NCI-H748 (cell line): ENCODE measurements around the gene RALGAPB.
"Not testable (repeated sequence)": the region's sequence is repeated elsewhere in the genome, so short reads cannot be mapped to it uniquely, and the experiment has no call there.

ENCODE experiments used
- DNase-seq: peaks from one replicate; lab custom pipeline; 2025; ENCODE audit not compliant: unreplicated experiment; lab: John Stamatoyannopoulos, UW

The RALGAPB gene

DNA sequence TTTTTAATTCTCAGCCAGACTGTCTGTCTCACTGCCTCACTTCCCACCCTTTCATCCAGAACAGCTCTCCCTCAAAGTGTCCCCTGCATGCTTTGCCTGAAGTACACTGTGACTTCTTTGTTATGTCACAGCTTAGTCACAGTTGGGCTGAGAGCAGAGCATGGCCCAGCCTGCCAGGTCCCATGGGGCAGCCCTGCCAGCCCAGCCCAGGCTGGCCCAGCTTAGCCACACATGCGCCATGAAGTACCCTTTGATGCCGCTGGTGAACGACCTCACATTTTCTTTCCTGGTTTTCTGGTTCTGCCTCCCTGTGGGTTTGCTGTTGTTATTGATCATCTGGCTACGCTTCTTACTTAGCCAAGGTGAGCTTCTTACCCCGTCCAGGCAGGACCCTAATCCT is 108.4 kb downstream of the RALGAPB start, which contains the start of gene ADIG:
TSS of gene ADIG (plus strand) at position 185 of the 400 bp plus-strand sequence. CDS start at position 239, 54 bp downstream.
- no peak for DNase-seq

DNA sequence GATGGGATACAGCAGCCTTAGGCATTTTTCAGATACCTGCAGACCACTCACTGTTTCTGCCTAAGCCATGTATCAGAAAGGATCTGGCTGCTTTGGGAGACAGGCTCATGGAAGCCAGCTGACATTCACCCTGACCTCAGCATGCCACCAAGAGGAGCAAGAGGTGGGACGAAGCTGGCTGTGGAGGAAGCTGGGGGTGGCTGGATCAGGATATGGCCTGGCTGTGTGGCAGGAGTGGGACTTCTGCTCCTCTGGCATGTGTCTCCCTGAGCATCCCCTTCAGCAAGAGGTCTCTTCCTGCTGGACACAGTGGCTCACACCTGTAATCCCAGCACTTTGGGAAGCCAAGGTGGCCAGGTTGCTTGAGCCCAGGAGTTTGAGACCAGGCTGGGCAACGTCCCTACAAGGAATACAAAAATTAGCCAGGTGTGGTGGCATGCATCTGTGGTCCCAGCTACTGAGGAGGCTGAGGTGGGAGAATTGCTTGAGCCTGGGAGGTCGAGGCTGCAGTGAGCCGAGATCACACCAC is 109.3 kb downstream of the RALGAPB start:
- no peak for DNase-seq

DNA sequence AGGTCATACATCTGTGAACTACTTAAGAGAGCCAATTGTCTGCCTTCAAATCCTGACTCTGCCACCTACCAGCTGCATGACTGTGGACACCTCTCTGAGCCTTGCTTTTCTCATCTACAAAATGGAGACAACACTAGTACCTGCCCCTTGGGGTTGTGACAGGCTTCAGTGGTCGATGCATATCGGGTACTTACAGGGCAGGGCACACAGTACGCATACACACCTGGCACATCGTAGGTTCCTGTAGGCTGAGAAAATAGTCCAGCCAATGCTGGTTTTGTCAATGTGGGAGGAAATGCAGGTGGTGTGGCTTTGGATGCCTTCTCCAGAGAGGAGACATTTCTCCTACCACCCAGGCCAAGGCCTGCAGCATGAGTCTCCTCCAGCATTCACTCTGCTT is 110.7 kb downstream of the RALGAPB start:
- no peak for DNase-seq

DNA sequence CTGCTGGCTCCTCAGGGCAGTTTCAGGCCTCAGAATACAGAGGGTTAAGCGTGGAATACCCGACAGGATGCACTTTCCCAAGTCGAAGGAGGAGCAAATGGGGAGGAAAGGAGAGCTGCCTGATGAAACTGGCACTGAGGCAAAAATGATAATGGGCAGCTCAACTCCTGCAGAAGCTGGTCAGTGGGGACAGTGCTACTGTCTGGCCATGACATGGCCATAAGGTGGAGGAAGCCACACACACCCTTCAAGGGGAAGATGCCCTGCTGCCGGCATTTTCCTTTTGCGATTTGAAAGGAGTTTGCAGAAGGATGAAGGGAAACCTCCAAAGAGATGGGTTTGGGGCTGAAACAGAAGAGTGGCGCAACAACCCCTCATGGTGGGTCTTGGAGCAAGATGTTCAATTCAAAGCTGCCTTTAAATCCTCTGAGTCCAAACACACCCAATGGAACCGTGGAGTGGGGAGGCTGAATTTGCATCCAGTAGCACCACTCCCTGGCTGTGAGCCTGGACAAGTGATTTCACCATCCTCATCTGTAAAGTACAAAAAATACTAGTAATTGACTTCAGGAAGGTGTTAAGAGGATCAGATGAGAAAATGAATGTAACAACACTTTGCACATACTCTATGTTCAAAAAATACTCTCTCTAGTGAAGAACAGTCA is 111.6 kb downstream of the RALGAPB start:
- no peak for DNase-seq

DNA sequence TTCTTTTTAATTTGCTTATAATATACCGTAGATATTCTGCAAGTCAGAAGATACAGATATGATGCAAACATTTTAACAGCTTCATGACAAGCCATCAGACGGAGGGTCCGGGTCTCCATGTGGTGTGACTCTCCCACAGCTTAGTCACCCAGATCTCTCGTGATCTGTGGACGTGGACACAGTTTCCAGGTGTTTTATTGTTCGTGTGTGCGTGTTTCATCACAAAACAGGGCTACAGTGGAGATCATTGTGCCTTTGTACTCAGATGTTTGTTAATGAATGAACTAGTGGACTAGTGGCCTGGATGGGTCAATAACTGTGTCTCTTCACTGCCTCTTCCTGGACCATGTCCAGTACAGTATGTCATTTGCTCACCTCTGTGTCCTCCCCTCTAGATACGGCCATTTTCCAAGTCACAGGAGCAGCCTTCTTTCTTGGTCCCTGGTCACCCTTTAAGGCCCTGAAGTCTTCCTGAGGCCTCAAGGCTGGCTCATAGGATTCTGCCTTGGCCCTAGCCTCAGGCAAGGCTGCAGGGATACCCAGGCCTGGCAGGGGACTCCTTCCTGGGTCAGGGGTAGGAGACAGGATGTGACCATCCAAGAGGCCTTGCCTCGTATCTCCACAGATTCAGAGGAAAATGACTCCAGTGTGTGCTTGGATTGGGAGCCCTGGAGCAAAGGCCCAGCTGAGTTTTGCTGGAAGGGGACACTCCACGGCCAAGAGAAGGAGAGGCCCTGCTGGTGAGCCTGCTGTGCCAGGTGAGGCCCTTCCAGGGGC is 112.9 kb downstream of the RALGAPB start:
- no peak for DNase-seq

DNA sequence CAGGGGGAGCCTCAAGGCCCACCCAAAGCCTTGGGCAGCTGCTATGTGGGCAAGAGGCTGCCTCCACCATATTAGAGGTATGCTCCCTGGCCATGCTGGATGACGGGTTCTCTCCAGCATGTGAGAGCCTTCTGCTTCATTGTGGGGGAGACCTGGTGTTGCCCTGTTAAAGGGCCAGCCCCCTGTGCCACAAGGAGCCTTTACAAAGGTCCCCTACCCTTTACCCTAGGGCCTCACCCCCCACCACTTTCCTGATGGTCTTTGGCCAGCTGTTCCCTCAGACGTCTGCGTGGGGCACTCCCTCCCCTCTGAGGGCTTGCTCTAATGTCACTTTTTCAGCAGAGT is 113.5 kb downstream of the RALGAPB start:
- no peak for DNase-seq

DNA sequence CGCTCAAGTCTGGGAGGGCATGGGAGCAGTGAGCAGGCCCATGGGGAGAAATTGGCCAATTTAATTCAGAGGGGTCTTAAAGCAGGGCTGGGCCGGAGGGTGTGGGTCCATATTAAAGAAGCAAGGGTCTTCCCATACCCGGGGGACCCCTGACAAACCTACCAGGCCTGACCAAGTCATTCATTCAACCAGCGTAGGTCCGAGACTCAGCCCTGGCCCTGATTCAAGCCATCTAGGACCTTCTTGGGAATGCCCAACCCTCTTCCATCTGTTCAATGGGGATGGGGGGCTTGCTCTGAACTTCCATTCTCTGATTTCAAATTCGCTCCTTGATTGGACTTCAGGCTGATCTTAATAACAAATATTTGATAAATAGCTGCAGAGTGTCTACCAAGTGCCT is 115.7 kb downstream of the RALGAPB start:
- no peak for DNase-seq

DNA sequence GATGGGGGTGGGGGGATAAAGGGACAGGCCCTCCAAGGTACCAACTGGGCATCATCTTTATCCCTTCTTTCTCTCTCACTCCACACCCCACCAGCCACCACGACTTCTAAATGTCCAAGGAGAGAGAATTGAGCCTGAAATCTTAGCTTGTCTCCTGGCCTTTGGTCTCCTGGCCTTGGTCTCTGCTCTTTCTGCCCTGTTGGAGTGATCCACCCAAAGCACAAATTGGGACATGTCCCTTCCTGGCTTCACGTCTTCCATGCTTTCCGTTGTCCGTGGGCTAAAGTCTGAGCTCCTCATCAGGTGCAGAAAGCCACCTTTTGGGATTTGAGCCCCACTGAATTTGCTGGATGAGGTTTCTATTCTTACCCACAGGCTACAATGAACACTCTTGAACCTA is 116.7 kb downstream of the RALGAPB start:
- no peak for DNase-seq

DNA sequence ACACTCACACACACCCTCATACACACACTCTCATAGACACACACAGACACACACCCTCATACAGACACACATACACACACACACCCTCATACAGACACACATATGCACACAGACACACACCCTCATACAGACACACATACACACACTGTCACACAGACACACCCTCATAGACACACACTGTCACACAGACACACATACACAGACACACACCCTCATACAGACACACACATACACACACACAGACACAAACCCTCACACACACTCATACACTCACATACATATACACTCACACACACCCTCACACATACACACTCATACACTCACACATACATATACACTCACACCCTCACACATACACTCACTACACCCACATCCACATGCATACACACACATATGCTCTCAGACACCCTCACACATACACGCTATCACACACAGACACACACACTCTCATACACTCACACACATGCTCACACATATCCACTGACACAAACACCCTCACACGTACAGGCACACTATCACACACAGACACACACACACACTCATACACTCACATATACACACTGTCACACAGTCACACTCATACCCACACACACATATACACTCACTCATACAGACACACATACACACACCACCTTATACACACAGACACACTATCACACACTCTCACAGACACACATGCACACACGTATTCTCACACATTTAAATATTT is 117.5 kb downstream of the RALGAPB start:
- DNase-seq = no peak

DNA sequence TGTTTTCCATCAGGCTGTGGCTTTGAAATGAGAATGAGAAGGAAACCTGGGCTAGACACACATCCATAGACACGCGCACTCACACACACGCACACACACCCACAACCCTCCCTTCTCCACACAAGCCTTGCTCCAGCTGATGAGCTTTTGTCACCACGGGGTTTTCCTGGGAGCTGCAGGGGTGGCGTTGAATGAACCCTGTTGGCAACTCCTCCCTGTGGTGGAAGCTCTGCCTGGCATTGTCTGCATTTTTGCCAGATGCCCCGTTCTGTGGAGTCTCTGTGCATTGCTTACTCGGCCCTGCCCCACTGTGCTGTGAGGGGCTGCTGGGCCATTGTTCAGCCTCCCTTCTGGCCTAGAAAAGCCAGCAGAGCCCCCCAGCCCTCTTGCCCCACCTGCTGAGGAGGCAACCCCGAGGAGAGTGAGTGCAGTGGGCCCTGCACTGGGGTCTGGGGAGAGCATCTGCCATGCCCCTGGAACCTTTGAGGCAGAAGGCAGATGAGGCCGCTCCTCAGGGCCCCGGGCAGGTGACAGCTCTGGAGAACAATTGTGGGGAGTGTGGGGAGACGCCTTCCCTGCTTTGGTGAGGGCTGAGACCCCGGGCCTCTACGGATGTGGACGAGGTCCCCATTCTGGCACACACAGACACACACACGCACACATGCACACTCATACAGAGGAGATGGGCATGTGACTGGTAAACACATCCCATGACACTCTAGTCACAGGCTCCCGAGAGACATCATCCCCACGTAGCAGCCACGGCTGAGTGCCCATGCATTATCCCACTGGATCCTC is 118.2 kb downstream of the RALGAPB start:
- DNase-seq = no peak

DNA sequence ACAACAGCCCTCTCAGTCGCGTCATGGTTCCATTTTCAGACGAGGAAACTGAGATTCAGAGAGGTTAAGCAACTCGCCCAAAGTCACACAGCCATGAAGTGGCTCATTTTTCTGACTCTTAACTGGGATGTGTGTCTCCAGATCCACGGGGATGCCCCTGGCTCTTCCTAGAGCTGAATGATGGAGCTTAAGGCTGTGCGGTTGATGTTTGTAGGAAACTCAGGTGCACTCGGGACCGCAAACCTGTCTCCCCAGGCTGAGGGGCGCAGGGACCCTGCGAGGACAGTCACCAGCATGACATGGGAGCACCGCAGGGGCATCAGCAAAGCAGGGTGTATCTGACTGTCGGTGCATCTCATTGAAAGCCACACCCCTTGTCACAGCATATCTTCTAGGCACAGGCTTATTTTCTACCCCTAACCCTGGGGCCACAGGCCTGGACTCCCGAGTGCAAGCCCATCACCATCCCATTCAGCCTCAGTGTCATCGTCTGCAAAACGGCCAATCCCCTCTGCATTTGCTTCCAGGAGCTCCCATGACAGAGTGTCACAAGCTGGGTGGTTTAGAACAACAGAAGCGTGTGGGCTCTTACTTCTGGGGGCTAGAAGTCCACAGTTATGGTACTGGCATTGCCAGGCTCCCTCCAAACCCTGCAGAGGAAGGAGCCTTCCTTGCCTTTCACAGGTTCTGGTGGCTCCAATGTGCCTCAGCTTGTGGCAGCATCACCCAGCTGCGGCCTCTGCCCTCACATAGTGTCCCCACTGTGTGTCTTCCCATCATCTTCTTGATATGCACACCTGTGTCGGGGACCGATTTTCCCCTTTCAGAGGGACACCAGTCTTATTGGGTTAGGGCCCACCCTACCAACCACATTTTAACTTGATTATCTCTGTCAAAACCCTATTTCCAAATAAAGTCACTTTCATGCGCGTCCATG is 119.1 kb downstream of the RALGAPB start:
- DNase-seq = no peak

DNA sequence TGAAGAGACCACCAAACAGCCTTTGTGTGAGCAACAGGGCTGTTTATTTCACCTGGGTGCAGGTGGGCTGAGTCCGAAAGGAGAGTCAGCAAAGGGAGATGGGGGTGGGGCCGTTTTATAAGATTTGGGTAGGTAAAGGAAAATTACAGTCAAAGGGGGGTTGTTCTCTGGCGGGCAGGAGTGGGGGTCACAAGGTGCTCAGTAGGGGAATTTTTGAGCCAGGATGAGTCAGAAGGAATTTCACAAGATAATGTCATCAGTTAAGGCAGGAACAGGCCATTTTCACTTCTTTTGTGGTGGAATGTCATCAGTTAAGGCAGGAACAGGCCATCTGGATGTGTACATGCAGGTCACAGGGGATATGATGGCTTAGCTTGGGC is 119.8 kb downstream of the RALGAPB start:
- DNase-seq = not testable (repeated sequence)

DNA sequence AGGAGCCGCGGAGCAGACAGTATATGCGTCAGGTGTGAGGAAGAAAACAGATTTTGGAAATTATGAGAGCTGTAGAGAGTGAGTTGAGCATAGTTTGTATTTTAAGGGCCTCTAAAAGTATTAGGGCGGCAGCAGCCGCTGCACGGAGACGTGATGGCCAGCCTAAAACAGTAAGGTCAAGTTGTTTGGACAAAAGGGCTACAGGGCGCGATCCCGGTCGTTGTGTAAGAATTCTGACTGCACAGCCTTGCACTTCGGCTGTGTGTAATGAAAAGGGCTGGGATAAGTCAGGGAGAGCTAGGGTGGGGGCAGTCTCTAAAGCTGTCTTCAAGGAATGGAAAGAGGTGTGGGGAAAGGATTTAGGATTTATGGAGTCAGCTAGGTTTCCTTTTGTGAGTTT is 121.6 kb downstream of the RALGAPB start:
- DNase-seq = not testable (repeated sequence)

DNA sequence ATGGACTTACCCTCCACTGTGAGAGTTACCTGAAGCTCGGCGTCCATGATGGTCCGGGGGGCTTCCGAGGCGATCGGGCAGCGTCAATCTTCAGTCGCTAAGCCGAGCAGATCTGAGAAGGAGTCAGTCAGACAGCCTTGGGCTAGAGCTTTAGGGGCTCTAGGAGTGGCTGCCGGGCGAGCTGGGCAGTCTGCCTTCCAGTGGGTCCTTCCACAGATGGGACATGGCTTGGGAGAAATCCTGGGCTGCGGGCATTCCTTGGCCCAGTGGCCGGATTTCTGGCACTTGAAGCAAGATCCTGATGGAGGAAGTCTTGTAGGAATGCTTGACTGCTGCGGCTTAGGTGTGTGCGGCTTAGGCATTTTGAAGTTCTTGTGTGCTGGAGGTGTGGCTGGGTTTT is 123.2 kb downstream of the RALGAPB start:
- not testable (repeated sequence) for DNase-seq

DNA sequence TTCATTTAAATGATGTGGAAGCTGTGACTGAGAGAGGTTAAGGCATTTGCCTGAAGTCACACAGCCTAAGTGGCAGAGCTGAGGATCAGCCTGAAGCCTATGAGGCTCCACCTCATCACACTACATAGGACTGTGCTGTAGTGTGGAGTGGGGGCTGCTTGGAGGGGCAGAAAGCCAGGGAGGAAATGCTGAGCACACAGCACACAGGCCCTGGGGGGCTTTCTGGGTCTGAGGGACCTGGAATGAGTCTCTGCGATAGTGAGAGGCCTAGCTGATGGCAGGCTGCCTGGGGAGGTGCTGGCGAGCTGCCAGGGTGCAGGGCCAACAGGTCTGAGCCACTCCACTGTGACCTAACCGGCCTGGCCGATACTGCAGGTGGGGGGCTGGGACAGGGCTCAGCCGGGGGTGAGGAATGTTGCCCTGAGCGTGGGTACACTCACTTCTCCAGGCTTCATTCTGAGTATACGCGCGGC is 126.8 kb downstream of the RALGAPB start:
- peak; percentile 12 for DNase-seq

DNA sequence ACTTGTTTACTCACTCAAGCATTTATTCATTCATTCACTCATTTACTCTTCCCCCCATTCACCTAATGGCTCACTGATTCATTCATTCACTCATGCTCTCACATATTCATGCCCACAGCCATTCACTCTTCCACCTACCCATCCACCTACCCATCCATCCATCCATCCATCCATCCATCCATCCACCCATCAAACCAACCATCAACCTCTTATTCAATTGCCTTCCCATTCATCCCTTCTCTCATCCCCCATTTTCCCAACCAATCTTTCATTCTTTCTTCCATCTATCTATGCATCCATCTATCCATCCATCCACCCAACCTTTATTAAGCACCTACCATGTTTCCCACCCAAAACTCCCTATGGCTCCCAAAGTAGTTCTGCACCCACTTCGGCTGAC is 127.4 kb downstream of the RALGAPB start:
- DNase-seq = no peak

DNA sequence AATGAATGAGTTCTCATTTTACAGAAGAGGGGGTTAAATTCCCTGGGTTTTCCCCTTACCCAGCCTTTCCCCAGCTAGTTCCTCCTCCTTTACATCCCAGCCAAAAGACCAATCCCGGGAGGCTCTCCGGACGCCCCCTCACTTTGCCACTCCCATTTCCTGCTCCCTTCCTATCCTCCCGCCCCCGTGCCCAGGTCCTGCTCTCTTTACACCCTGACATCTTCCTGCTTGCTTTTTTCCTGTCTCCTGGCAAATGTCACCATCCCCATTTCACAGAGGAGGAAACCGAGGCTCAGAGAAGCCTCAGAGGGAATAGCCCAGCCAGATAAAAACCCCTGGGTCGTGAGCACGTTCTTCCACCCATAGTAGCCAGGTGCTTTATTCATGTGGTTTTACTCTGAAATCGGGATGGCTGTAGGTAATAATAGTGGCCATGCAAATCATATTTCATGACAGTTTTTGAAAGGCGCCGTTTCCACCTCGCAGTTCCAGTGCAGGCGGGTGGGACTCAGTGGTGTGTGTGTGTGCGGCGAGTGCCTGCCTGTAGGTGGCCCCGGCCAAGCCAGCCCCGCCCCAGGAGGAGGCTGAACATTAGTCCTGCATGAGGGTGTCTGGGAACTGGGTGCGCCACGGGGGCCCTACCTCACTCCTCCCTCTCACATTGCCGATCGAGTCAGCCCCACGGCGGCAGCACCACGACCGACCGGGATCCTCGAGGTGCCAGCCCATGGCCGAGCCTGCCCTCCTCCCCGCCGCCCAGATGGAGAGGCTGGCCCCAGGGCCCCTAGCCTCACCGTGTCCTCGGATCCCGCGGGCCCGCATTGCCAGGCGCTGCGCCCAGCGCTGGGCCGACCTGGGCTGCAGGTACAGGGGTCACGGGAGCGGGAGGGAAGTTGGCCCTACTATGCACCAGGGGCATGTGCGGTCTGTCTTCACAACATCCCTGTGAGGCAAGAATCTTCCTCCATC is 128.9 kb downstream of the RALGAPB start, which contains the start of gene ARHGAP40:
TSS of gene ARHGAP40 (plus strand) at position 594 of the 969 bp plus-strand sequence.
- DNase-seq = peak; percentile 52

DNA sequence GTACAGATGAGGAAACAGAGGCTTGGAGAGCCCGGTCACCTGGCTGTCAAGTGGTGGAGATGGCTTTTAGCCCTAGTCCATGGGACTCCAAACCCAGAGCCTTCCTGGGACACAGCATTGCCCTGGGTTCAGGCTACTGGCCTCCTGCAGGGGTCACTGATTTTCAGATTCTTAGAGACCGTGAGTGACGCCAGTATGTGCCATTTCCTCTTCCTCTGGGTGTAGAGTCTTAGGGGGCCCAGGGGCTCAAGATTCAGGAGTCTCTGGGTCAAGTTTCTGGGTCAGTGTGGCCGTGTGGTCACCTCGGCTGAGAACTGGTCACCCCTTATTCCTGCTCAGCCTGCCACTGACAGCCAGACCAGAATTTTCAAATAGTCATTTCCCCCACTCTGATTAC is 129.5 kb downstream of the RALGAPB start:
- DNase-seq = no peak

DNA sequence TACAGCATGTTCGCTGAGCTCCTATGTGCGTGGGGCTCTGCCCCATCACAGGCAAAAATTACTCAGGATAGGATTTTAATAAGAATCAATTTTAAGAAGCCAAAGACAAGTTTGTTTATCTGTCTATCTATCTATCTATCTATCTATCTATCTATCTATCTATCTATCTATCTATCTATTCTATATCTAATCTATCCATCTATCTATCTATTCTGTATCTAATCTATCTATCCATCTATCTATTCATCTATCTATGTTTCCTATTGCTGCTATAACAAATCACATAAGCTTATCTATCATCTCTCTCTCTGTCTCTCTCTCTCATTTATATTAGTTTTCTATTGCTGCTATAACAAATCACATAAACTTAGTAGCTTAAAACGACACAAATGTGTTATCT is 130.6 kb downstream of the RALGAPB start:
- DNase-seq = no peak
